ENCODE measurements around the gene PDLIM1.

- TF ChIP-seq CTCF (IDR thresholded peaks at IDR 0.05) (no peak), POLR2A (IDR thresholded peaks at IDR 0.05) (no peak)
These were observed 30.4 kb downstream of the PDLIM1 start for GRCh38 chr10:95260397-95260881.

Data from adrenal gland (tissue), 5 donors.